Activated effector memory CD4-positive, alpha-beta T cell treated with Interleukin-2 at 50 U/mL for 16 hours (primary cell): ENCODE data around the gene MAU2.
"Not testable (repeated sequence)": the region's sequence is repeated elsewhere in the genome, so short reads cannot be mapped to it uniquely, and the experiment has no call there.

ENCODE experiments used
- DNase-seq: peaks from one replicate; pipeline ENCODE4 v3.0.0-alpha.2; 2020

Gene MAU2

DNA sequence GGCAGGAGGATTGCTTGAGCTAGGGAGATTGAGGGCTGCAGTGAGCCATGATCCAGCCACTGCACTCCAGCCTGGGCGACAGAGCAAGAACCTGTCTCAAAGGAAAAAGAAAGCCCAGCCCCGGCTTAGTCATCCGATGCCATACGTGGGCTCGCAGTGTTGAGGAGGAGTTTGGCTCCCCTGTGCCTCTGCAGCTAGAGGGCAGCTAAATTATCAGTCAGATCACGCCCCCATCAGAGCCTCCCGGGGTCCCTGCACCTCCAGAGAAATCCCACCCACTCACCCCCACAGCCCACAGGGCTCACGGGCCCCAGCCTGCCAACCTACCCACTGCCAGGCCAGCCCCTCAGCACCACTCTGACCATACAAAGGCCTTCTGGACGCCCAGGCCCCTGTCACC is 27.6 kb downstream of the MAU2 start:
- DNase-seq, result no peak

DNA sequence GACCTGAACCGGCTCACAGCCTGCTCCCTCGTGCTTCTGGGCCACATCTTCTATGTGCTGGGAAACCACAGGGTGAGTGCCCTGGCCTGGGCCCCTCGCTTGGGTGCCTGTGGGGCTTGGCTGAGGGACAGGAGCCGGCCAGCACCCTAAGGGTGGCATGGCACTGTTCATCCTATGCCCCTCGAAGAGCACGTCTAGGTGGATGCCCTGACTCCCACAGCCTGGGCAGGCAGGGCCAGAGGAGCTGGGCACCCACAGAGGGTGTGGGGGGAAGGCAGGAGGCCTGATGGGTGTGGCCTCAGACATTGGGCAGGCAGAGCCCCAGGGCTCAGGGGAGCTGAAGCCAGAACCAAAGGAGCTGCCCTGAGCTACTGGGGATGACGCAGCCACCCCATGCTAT is 28.7 kb downstream of the MAU2 start:
- no peak for DNase-seq

DNA sequence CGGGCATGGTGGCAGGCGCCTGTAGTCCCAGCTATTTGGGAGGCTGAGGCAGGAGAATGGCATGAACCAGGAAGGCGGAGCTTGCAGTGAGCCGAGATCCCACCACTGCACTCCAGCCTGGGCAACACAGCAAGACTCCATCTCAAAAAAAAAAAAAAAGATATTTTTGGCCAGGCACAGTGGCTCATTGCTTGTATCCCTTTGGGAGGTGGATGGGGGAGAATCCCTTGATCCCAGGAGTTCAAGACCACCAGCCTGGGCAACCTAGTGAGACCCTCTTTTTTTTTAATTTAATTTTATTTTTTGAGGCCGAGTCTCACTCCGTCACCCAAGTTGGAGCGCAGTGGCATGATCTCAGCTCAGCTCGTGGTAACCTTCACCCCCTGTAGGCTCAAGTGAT is 30.1 kb downstream of the MAU2 start:
- not testable (repeated sequence) for DNase-seq

DNA sequence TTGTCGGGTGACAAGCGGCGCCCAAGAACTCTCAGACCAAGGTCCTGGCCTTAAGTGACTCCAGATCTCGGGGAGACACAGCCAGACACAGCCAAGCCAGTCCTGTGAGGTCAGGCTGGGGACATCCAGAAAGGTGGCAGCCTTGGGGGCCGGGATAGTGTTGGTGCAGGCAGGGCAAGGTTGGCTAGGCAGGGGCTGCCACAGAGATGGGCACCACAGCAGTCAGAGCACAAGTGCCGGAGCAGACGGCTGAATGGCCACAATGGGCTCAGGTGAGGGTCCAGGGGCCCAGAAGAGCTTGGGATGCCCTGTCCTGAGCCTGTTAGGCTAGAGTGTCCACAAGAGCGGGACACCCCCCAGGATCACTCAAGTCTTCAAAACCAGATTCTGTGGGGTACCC is 32.2 kb downstream of the MAU2 start:
- no peak for DNase-seq

DNA sequence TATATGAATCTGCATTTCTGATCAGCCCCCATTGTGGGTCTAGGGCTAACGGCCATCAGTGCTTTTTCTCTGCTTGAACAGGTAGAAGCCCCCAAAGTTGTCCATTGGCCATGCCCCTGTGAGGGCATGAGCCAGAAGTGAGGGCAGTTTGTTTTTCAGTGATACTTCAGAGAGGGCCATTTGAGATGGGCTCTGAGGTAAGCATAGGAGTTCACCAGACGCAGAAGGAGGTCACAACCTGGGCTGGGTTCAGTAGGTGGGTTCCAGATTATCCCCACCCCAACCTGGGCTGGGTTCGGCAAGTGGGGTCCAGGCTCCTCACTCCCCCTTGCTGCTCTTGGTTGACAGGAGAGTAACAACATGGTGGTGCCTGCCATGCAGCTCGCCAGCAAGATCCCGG is 33.4 kb downstream of the MAU2 start:
- no peak for DNase-seq

DNA sequence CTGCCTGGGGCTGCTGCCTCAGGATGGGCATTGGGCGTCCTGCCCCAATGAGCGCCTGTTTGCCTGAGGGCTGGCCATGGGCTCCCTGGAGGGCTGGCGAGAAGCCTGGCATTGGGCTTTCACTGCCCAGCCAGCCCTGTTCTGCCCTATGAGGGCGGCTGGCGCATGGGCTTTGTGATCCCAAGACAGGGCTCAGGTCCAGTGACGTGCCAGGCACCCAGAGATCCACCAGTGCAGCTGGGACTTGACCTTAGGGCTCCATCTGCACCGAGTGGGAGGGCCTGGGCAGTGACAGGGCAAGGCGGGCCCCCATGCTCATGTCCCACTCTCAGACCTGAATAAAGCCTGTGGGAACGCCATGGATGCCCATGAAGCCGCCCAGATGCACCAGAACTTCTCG is 34.3 kb downstream of the MAU2 start:
- DNase-seq, result no peak

DNA sequence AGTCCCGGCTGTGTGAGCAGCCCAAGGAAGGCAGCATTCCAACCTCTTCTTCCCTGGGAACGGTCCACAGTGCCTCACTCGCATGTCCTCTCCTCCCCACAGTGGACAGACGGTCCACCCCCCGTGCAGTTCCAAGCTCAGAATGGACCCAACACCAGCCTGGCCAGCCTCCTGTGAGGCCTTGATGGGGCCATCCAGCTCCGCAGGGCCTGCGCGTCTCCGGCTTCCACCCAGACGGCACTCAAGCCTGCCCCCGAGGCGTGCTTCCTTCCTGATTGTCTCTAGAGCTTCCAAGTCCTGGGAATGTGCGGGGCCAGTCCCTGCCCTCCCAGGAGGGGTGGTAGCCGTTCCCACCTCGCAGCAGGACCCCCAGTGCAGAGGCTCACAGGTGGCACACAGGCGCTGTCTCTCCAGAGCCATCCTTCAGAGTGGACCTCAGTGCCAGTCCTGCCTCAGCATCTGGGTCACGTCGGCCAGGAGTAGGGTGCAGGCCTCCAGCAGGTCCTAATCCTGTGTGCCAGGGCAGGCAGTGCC is 35.0 kb downstream of the MAU2 start:
- DNase-seq, result no peak

DNA sequence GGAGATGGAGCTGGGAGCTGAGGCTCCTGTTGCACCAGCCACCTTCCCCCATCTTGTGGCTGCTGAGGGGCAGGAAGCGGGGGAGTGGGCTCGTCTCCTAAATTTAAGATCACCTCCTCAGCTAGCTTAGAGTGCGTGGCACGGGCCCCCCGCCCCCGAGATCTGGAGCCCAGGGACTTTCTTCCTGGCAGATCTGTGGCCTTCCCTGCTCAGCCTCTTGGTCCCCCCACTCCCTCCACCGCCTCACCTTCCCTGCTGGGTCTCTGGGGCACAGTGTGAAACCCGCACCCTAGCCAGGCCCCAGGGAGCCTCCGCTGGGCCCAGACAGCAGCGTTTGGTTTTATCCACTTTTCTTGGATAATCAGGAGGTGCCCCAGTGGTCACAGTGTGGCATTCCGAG is 35.9 kb downstream of the MAU2 start:
- no peak for DNase-seq

DNA sequence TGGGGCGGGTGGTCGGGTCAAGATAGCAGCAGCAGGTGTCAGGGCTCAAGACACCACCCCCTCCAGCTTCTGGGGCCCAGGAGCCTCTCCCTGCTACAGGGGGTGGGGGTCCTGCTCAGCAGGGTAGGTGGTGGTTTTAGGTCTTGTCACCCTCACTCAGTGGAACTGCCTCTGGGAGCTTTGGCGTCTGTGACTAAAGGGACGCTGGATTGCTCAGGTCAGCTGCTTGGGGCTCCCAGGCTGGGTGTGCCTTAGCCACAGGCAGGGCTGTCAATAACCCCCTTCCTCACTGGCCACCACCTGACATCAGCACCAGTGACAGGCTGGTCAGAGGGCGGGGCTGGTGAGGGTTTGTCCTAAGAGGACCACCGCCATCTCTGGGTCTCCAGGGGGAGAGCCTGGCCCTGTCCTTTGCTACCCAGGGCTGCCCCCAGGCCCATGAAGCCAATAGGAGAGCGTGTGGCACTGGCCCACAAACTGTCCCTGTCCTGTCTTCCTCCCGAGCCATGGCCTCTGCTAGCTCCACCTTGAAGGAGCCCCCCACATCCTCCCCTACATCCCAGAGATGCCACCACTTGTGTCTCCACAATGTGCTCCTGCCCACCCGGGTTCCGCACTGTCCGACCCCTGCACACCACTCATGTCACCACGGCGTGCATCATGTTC is 36.4 kb downstream of the MAU2 start:
- no peak for DNase-seq

DNA sequence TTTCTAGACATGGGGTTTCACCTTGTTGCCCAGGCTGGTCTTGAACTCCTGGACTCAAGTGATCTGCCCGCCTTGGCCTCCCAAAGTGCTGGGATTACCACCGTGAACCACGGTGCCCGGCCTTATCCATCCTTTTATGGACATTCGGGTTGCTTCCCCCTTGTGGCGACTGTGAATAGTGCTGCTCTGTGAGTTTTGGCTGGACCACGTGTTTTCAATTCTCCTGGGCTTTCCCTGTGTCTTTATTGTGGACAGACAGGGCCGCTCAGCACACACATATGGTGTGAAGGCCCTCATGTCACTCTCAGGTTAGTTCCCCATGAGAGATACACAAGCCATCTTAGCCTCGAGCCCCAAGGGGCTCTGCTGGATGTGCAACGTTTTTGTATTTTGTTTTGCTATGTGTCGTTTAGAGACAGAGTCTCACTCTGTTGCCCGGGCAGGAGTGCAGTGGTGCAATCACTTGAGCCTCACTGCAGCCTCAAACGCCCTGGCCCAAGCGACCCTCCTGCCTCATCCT is 40.5 kb downstream of the MAU2 start:
- peak; percentile 42 for DNase-seq

DNA sequence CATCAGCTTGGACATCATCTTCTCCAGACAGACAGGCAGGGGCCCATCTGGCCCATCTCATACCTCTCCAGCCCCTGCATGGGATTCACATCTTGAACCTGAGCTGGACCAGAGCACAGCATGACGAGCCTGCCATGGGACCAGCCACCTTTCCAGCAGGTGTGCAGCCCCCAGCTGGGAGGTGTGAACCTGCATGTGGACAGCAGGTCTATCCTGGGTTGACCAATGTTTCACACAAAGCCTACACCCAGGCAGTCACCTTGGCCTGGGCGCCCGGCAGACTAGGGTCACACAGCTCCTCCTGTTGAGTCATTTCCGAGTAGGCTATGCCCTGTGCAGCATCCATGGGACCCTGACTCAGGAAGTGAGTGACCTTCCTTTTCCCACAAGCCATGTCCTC is 41.4 kb downstream of the MAU2 start:
- no peak for DNase-seq

DNA sequence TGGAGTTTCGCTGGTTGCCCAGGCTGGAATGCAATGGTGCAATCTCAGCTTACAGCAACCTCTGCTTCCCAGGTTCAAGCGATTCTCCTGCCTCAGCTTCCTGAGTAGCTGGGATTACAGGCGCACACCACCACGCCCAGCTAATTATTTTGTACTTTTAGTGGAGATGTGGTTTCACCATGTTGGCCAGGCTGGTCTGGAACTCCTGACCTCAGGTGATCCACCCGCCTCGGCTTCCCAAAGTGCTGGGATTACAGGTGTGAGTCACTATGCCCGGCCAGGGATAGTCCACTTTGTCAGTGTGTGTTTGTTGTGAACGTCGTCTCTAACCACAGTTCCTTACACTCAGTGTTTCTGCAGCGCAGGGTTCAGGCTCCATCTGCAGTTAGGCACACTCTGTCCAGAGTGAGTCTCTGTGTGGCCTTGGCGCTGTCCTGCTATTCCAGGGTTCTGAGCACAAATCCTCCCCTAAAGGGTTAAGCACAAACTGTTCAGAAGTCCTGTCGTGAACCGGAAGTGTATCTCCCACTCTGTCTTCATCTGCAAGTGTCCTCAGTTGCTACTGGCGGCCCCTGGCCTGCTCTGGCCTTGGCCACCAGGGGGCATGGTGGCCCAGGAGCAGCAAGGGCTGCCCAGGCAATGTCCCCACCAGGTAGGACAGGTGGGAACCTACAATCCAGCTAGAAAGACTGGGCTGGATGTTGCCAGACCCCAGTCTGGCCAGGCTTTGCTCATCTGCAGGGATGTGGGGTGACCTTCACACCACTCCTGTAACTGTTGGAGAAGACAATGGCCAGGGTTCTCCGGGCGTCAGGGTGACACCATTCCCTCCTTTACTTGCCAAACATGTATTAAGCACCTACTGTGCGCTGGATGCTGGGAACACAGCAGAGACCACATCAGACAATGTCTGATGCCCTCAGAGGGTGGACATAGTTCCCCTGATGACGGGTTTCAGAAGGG is 46.1 kb downstream of the MAU2 start:
- peak; percentile 62 for DNase-seq

DNA sequence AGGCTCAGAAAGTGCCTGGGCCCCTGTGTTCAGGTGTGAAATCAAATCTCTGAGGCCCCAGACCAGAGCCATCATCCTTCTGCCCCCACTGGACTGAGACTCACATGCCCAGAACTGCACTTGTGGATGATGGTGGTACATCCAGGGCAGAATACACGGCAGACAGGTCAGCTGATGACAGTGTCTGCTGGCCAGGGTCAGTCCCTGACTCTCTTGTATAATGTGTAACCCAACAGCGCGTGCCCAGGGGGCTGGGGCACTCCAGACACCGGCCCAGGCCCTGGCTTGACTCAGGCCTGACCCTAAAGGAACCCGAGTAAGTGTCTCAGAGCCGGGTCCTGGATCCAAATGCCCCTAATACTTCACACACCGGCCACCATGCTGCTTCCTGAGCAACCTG is 47.5 kb downstream of the MAU2 start:
- DNase-seq, result no peak

DNA sequence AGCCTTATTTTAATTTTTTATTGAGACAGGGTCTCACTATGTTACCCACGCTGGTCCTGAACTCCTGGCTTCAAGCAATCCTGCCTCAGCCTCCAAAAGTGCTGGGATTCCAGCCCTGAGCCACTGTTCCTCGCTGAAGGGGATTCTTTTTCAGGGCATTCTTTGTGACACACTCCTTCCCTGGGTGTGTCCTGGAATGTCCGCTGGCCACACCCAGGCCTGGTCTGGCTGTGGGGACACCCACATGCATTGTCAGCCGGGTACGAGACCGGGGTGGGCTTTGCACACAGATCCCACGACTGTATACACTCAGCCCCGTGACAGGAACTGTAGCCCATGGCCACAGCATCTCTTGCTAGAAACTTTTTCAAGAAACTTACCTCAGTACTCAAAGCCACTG is 50.4 kb downstream of the MAU2 start:
- no peak for DNase-seq

DNA sequence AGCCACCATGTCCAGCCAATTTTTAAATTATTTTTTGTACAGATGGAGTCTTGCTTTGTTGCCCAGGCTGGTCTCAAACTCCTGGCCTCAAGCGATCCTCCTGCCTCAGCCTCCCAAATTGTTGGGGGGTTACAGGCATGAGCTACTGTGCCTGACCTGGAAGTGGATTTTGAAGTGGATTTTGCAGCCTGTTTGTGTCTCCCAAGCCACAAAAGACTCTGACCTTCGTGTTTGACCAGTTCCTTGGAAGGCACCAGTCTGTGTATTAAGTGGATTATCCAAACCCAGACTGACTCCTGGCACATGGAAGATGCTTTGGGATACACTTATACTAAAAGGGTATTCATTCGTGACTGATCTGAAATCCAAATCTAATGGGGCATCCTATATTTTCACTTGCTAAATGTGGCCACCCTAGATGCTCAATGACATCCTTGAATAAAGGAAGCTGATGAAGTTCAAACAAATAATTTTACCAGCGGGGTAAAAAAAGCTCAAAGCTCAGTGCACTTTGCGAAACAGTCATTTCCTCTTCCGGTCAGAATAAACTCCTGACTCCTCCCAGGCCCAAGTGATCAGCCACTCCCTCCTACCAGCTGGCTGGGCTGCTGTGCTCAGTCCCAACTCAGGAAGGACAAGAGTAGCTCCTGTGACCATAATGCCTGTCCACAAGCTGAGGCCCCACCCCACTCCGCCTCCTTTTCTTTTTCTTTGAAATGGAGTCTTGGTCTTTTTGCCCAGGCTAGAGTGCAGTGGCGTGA is 52.2 kb downstream of the MAU2 start:
- peak; percentile 31 for DNase-seq

DNA sequence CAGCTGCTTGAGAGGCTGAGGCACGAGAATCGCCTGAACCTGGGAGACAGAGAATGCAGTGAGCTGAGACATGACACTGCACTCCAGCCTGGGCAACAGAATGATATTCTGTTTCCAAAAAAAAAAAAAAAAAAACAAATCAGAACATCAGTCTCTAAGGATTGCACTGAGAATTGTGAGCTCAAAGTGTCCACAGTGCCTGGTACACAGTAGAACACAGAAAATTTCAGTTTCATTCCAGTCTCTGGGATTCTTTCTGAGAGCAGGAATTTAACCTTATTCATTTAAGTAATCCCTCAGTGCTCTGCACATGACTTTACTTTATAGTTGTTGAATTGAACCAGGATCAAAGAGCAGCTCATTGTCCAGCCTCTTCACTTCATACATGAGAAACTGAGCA is 58.9 kb downstream of the MAU2 start:
- no peak for DNase-seq

DNA sequence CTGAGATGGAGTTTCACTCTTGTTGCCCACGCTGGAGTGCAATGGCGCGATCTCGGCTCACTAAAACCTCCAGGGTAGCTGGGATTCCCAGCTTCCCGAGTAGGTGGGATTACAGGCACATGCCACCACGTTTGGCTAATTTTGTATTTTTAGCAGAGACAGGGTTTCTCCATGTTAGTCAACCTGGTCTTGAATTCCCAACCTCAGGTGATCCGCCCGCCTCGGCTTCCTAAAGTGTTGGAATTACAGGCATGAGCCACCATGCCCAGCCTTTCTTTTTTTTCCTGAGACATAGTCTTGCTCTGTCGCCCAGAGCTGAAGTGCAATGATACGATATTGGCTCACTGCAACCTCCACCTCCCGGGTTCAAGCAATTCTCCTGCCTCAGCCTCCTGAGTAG is 59.7 kb downstream of the MAU2 start:
- not testable (repeated sequence) for DNase-seq

DNA sequence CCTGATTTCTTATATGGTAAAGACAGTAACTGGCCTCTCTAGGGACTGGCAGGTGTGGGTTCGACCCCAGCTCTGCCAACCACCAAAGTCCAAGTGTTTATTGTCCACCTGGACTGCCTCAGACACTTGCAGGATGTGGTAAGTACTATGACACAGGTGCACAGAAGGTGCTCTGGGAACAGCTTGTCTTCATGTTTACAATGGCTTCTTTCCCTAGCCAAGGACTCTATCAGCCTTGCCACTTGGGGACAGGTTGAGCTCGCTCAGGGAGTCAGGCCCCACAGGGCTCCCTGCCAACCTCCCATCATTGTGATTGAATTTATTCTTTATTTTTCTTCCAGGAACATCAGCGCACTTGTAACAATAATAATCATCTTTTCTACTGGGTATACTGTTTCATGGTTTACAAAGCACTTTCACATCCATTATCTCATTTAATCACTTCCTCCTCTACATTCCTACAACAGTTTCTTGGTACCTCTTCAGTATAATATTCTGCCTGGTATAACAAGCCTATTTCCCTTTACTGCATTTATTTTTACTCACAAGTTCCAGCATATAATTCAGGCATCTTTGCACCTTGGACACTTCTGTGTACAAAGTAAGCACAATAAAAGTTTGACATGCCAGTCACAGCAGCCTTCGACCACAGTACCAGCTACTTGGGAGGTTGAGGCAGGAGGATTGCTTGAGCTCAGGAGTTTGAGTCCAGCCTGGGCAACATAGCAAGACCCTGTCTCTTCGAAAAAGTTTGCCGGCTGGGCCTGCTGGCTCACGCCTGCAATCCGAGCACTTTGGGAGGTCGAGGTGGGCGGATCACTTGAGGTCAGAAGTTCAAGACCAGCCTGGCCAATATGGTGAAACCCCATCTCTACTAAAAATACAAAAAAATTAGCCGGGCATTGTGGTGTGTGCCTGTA is 60.6 kb downstream of the MAU2 start:
- DNase-seq, result no peak

DNA sequence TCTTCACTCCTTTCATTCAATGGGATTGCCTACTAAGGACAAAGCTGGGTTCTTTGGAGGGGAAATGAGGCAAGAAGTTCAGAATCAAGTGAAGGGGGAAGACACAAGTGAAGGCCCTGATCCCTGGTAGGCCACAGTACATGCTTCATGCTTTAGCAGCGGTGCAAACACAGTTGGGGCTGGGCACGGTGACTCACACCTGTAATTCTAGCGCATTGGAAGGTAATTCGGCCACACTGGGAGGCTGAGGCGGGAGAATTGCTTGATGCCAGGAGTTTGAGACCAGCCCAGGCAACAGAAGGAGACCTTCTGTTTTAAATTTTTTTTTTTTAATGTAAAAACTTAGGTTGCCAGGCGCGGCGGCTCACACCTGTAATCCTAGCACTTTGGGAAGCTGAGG is 61.5 kb downstream of the MAU2 start:
- DNase-seq, result no peak

DNA sequence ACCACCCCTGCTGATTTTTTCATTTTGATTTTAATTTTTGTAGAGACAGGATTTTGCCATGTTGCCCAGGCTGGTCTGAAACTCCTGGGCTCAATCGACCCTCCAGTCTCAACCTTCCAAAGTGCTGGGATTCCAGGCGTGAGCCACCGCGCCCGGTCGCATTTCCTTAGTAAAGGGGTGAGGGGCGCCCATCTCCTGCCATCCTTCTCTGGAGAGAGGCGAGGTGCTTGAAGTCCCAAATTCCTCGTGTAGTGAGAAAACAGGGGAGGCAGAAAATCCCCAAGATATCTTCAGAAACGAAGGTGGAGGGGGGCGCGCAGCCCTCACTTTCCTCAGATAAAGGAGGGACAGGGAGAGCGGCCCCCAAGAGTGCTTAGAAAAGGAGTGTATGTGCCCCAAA is 63.9 kb downstream of the MAU2 start:
- DNase-seq, result no peak

DNA sequence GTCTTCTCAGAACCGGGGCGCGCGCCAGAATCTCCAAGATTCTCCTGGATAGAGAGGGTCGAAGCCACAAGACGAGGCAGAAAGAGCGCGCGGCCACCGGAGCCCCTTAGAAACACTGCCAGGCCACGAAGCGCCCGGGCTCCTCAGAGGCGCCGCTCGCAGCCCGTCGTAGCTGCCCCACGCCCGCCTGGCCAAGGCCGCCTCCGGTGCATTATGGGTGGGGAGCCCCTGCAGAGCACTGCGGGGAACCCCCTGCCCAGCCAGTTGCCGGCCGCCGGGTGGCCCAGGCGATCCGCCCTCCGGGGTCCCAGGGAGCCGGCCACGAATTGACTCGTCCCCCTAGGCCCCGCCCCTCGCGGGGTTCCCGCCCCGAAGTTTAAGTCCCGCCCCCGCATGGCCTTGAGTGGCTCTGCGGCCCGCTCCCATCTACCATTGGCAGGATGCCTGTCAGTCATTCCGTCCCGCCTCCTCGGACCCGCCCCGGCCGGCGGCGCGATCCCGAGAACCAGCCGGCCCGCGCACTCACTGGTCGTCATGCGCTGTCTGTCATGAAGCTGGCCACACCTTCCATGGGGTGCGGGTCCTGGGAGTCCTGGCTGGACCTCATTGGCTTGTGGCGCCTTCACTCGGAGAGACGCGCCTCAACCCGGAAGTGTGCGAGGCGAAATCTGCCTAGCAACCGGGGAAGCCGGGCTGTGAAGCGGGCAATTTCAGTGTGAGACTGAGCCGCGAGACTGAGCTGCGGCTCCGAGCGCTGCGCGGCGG is 64.7 kb downstream of the MAU2 start:
- DNase-seq, result peak; percentile 99
